Measurements from ENCODE around the gene ALKBH4.
"Not testable (repeated sequence)": the region's sequence is repeated elsewhere in the genome, so short reads cannot be mapped to it uniquely, and the experiment has no call there.

Gene ALKBH4

DNA sequence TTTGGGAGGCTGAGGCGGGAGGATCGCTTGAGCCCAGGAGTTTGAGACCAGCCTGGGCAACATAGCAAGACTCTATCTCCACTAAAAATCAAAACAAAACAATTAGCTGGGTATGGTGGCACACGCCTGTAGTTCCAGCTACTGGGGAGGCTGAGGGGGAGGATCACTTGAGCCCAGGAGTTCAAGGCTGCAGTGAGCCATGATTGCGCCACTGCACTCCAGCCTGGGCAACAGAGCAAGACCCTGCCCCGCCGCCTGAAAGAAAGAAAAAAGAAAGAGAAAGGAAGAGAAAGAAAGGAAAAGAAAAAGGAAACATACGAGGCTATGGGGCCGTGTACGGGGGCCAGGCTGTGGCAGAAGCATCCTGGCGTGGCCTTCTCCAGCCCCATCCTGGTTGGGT lies 9.7 kb downstream of the ALKBH4 start:
- not testable (repeated sequence) for FAIRE-seq

DNA sequence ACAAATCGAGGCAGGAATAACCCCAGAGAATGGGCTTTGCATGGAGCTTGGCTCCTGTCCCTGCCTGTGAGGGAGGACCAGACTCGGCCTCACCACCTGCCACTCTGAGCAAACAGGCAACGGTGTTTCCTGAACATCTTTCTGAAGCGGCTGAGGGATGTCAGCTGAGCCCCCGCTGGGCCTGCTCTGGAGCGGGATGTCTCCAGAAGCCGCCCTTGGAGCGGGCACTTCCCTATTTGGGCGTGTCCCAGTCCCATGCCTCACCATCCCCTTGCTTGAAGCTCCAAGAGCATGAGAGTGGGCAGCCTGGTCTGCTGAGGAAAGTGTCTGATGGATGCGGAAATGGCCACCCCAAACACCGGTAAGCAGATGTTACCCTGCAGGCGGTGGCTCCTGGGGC lies 10.2 kb downstream of the ALKBH4 start:
- no peak for FAIRE-seq

DNA sequence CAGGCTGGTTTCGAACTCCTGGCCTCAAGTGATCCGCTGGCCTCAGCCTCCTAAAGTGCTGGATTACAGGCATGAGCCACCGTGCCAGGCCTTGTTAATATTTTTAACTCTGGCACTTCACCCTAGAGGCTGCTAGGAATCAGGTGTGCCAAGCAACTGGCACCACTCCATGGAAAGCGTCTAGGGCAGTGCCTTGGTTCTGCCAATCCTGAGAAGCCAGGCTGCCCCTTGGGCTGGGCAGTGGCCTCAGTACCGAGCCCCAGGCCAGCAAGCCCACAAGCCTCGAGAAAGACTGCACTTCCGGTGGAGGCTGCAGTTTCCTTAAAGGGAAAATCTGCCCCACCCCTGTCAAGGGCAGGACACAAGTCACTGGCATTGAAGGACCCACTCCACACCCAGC lies 11.3 kb downstream of the ALKBH4 start:
- no peak for FAIRE-seq

DNA sequence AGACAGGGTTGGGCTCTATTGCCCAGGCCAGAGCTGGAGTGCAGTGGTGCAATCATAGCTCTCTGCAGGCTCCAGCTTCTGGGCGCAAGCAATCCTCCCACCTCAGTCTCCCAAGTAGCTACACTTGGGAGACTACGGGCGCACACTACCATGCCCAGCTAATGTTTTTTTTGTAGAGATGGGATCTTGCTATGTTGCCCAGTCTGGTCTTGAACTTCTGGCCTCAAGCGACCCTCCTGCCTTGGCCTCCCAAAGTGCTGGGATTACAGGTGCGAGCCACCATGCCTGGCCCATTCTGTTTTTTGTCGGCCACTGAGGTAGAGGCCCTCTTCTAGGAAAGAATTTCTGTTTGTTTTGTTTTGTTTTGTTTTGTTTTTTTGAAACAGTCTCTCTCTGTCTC lies 12.2 kb downstream of the ALKBH4 start:
- FAIRE-seq = no peak

DNA sequence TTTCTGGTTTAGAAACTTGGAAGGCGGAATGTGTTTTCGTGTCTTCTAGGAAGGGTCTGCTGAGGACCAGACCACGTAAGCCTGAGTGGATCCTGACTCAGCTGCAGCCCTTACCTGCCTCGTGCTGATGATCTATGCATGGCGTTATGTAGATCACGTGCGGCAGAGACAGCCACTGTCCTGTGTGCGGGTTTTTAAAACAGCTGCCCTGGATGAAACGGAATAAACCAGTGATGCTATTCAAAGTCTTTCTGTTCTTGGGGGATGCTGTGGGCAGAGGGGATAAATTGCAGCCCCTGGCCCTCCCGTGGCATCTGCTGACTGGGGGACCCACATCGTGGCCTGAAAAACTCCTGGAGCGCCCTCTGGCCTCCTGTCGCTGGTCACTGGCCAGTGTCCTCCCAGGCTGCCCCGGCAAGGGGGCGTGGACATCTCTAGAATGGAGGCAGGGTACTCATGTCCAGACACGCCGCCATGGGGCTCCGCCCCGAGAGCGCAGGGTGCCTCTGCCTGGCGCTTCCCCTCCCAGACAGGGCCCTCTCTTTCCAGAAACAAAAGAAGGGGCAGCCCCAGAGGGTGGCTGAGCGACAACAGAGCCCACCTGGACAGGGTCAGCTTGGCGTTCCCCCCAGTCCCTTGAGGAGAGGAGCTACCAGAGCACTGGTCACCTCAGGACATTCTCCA lies 13.2 kb downstream of the ALKBH4 start:
- no peak for FAIRE-seq

DNA sequence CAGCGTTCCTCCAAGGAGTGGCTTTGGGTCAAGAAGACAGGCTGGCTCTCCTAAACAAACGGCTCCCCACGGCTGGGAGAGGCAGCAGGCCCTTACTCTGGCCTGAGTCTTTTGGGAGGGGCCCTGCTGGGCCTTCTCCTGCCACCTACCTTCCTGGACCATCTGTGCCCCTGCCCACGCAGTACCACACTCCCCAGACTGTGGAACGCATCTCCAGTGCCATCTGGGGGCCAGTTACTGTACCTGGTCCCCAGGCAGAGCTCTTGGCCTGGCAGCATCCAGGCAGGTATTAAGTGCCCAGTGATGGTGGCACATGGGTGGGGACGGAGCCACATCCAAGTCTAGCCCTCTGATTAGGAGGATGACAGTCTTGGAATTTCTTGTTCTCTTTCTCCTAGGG lies 14.4 kb downstream of the ALKBH4 start:
- no peak for FAIRE-seq

DNA sequence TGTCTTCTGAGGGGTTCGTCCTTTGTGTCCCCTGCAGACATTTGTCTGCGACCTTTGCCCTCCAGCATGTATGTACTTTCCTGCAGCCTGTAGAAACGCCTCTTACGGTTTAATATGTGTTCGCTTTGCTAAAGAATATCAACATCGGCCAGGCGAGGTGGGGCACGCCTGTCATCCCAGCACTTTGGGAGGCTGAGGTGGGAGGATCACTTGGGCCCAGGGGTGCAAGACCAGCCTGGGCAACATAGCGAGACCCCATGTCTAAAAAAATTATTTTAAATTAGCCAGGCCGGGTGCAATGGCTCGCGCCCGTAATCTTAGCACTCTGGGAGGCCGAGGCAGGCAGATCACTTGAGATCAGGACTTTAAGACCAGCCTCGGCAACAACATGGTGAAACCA lies 15.5 kb downstream of the ALKBH4 start:
- FAIRE-seq = no peak

DNA sequence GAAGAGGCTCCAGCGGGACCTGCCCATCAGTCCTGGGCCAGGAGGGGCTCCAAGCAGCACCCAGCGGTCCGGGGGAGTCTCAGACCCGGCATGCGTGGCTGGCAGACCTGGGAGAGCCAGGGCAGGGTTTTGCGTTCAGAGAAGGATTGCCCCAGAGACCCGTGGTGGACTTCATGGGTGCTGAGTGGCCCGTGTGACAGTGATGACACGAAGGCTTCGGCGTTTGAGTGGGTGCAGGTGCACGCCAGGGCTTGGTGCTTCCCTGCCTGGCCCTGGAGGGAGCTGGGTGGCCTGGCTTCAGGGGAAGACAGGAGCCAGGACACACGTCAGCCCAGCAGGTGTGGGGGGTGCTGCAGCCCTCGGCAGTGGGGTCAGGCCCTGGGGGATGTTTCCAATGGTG lies 17.4 kb downstream of the ALKBH4 start:
- no peak for FAIRE-seq

DNA sequence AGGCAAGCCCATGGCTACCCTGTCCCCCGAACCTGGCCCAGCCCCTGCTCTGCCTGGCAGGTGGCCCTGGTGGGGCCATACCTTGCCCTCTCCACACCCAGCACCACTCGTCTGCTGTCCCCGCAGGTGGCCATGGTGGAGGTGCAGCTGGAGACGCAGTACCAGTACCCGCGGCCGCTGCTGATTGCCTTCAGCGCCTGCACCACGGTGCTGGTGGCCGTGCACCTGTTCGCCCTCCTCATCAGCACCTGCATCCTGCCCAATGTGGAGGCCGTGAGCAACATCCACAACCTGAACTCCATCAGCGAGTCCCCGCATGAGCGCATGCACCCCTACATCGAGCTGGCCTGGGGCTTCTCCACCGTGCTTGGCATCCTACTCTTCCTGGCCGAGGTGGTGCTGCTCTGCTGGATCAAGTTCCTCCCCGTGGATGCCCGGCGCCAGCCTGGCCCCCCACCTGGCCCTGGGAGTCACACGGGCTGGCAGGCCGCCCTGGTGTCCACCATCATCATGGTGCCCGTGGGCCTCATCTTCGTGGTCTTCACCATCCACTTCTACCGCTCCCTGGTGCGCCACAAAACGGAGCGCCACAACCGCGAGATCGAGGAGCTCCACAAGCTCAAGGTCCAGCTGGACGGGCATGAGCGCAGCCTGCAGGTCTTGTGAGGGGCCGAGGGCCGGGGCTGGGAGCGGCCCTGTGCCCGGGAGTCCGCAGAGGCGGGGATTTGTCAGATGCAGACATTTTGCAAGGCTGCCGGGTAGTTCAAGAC lies 18.1 kb downstream of the ALKBH4 start:
- FAIRE-seq = no peak

DNA sequence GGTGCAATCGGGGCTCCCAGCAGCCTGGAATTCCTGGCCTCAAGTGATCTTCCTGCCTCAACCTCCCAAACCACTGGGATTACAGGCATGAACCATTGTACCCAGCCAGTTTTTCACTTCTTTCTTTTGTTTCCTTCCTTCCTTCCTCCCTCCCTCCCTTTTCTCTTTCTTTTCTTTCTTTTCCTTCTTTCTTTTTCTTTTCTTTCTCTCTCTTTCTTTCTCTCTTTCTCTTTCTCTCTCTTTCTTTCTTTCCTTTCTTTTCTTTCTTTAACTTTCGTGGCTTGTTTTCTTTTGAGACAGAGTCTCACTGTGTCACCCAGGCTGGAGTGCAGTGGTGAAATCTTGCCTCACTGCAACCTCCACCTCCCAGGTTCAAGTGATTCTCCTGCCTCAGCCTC lies 19.0 kb downstream of the ALKBH4 start:
- FAIRE-seq = no peak

DNA sequence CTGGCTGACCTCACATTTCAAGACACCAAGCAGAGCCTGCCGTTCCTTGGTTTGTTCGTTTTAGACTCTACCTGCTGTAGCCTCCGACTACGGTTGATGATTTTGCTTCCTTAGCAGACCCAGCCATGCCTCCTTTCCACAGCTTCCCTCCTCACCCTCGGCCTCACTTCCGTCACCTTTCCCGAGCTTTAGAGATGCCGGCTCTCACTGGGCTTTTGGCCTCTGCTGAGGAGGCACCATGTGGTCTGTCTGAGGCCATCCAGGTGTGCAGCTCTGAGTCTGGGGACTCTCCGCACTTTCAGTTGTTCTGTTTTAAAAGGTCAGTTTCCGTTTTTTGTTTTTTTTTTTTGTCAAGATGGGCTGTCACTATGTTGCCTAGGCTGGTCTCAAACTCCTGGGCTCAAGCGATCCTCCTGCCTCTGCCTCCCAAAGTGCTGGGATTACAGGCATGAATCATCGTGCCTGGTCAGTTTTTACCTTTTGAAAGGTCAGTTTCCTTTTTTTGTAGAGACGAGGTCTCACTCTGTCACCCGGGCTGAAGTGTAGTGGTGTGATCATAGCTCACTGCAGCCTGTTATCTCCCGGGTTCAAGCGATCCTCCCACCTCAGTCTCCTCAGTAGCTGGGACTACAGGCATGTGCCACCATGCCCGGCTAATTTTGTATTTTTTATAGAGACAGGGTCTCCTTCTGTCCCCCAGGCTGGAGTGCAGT lies 19.5 kb downstream of the ALKBH4 start:
- FAIRE-seq = no peak

DNA sequence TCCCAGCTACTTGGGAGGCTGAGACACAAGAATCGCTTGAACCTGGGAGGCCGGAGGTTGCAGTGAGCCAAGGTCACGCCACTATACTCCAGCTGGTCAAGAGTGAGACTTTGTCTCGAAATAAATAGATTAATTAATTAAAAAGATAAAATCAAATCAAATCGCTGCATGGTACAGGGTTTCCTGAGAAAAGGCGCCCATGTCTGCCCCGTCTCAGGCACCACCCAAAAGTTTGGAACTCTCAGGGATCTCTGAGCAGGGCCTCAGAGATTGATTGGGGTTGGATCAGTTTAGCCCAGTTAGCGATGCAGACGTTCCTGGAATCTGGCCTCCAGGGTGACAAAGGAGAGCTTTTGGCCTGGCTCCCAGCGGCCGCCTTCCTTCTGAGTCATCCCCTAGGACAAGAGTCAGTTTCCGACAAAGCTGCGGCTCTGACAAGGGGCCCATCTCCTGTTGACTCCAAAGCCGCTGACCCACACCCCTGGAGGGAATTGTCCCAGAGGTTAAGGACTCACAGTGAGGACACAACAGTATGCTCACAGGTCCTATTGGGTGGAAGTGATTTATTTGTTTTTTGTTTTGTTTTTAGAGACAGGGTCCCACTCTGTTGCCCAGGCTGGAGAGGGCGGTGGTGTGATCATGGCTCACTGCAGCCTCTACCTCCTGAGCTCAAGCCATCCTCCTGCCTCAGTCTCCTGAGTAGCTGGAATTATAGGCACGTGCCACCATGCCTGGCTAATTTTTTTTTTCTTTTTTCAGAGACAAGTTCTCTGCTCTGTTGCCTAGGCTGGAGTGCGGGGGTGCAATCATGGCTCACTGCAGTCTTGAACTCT lies 24.5 kb downstream of the ALKBH4 start:
- no peak for FAIRE-seq

DNA sequence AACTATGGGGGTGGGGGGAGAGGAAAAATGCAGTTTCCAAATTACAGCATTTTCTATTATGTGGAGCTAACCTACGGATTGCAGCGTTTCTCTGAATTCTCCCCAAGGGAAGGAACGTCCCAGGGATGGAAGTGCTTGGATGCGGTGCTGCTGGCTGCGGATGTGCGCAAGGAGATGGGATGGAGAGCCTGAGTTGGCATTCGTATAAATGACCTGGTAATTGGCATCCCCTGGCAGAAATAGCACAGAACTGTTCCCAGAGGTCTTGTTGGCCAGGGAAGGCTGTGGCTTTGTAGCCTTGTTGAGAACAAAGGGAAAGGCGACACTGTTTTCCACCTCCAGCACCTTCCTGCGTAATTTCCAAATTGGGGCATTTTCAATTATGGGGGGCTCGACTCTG lies 28.5 kb downstream of the ALKBH4 start:
- no peak for FAIRE-seq

DNA sequence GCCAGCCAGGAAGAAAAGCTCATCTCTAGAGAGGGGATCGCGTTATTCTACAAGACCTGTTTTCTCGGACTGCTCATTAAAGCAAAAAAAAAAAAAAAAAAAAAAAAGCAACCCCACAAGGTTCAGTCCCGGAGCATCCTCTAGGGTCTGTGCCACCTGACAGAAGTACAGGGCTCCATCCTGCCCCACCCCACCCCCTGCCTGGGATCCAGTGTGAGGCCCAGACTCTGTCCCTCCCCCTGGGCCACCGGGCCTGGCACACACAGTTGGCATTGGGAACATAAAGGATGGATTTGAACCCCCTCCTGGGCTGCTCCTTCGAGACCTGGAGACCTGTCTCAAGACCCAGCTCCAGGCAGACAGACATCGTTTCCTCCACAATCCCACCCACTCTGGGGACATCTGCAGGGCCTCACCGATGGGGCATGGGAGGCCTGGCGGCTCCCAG lies 30.6 kb downstream of the ALKBH4 start:
- FAIRE-seq = no peak

DNA sequence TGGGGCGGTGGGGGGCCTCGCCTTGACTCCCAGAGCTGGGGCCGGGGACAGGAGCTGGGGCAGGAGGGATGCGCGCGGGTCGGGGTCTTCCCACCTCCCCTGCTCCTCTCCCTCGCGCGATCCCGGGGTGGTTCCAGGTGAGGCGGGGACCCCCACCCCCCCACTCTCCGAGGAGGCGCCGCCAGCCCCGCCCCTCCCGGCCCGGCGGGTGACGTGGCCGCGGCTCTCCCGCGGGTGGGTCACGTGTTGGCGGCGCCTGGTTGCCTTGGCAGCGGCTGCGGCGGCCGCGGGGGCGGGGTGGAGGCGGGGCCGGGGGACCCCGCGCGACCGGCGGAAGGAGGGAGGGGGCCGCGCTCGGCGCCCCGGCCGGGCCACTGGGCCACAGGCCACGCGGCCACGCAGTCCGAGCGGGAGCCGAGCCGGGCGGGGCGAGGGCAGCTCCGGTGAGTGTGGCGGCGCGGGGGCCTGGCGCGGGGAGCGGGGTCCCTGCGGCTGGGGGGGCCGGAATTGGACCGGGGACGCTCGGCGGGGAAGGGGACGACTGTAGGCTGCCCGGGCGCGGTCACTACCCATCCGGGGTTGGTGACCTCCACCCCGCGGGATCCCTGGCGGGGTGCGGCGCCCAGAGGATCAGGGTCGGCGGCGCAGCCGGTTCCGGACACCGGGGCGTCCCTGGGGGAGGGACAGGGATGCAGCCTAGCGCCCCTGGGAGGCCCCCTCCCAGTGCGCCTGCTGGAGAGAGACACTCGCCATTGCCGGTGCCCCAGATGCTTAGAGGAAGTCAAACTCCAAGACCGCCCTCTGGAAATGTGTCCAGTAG lies 31.2 kb downstream of the ALKBH4 start, which contains the start of gene ORAI2:
ORAI2 (plus strand) TSS at position 357 of the 820 bp plus-strand sequence. CDS start 5,382 bp downstream, outside the sequence.
- FAIRE-seq = no peak

DNA sequence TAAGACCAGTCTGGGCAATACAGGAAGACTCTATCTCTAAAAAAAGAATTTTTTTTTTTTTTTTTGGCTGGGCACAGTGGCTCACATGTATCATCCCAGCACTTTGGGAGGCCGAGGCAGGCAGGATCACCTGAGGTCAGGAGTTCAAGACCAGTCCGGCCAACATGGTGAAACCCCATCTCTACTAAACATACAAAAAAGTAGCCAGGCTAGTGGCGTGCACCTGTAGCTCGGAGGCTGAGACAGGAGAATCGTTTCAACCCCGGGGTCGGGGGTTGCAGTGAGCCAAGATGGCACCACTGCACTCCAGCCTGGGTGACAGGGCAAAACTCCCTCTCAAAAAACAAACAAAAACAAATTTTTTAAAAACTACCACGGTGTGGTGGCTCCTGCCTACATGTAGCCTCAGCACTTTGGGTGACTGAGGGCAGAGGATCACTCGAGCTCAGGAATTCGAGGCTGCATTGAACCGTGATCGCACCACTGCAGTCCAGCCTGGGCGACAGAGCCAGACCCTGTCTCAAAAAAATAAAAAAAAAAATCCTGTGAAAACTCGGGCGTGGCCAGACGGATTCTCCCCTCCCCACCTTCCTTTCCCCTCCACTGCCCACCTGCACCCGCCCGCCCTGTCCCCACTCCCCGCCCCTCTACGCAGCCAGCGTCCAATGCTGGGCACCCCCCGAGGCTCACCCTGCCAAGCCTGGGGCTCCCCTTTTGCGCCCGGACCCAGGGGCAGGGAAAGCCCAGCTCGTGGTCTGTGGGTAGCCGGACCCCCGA lies 32.0 kb downstream of the ALKBH4 start:
- FAIRE-seq = no peak

DNA sequence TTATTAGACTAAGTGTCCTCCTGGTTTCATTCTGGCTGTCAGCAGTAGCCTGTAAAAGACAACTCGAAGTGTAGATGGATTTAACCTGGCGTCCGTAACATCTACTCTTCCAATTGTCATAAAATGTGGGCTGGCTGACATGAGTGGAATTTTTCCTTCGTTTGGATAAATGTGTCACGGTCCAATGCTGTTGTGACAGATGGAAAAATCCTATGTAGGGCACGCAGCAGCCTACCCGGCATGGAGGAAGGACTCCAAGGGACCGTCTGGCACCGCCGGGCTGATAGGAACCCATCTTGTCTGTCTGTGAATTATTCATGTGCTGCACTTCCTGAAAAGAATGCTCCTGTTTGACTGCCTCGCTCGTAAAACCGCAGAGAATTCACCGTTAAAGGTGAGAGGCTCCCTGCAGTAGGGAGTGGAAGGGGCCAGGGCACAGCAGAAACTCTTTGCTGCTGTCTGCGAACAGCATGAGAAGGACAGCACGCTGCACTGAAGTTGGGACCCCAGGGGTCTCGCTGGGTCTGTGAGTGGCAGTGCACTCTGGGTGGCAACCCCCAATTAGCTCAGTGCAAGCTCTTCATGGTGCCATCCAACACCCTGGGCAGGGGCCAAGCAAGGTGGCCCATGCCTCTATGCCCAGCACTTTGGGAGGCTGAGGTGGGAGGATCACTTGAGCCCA lies 32.9 kb downstream of the ALKBH4 start:
- no peak for FAIRE-seq

DNA sequence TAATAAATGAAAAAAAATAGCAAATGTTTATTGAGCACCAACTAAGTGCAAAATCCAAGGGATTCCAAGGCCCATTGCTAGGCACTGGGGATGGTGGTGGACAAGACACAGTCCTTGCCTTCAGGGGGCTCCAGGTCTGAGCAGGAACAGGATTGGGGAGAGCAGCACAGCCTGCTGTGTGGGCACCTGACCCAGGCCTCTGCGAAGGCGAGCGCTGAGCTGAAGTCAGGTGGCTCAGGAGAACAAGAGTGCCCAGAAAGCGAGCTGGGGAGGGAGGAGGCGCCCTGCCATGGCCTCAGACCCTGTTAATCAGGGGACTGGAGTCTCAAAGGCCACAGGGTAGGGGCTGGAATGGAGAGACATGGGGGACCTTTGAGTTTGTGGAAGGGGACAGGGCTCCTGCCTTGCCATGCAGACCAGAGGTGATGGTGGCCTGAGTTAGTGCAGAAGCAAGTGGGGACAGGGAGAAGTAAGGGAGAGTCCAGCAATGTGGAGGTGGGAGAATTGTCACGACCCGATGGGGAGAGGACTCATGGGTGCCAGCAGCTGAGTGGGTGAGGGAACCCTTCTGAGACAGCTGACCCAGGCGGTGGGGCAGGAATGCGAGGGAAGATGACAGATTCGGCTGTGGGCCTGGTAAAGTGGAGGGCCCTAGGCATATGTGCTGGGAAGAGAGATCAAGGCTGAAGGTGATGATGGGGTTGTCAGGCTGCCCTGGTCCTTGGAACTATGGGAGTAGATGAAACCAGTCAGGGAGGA lies 35.3 kb downstream of the ALKBH4 start:
- FAIRE-seq = no peak

DNA sequence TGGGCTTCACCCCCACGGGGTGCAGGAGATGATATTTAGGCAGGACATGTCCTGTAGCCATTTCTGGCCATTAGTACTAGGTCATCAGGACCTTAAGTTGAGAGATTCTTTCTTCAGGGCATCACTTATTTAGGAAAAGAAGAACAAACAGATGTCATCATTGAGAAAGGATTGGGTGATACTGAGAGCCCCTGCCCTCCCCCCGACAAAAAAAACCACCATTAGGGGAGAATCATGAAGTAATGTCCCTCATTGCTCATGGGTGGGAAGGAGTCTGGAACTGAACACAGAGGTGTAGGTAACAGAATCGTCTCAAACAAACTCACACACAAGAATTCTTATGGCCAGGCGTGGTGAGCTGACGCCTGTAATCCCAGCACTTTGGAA lies 37.7 kb downstream of the ALKBH4 start:
- no peak for FAIRE-seq
